ENCODE results near the gene C2orf74.

- TF ChIP-seq CTCF (IDR thresholded peaks at IDR 0.05; ENCODE audit: low read depth, low read length) (no peak), EZH2phosphoT487 (IDR thresholded peaks at IDR 0.05; ENCODE audit: low read depth) (no peak)
Measured at GRCh38 chr2:61187085-61187484, 25.1 kb downstream of the C2orf74 start.

Measured in OCI-LY3 (cell line).